Suprapubic skin (tissue), 4 donors: ENCODE results near the gene ANK3.

Source experiments
- EP300 ChIP-seq: sonication (generic); formaldehyde crosslinking; IDR thresholded peaks from one replicate; pipeline ENCODE4 v1.6.1; 2017; ENCODE audit warnings: antibody characterized with exemption
- POLR2A ChIP-seq, 2 donors: fragments of 450-650 bp; IDR thresholded peaks; one replicate each; pipeline ENCODE4 v1.6.1; 2017; ENCODE audit warnings: antibody characterized with exemption in 2 of 2, mild to moderate bottlenecking in 2 of 2, moderate library complexity in 2 of 2
- POLR2AphosphoS5 ChIP-seq, 3 donors: sonication (generic); formaldehyde crosslinking; IDR thresholded peaks; one replicate each; pipeline ENCODE4 v1.6.1; 2017; ENCODE audit warnings: antibody characterized with exemption in 3 of 3
- TF ChIP-seq, protein P1 (sequence below), 2 donors: fragments of 200-600 bp in 1 of 2; fragments of 450-650 bp in 1 of 2; sonication (generic) in 1 of 2; IDR thresholded peaks; one replicate each; pipeline ENCODE4 v1.5.1; 2016 to 2019; ENCODE audit warnings: antibody characterized with exemption in 2 of 2, mild to moderate bottlenecking in 1 of 2, moderate library complexity in 1 of 2

DNA sequence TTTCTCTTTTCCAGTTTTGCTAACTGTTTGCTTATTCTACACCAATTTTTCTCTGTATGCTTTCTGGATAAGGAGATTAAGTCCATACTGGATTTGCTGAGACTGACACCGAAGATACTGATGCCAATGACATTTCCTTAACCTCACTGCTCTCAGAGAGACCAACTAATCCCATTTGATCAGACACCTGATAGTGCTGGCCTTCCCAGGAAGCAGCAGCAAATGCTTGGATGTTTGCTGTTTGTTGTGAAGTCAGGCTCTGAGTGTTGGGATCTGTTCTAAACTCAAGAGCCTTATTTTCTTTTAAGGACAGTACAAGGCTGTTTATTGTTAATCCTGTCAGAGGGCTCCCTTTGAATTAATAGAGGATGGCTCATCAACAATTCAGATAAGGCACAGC lies 143.3 kb downstream of the ANK3 start:
- TF ChIP-seq, protein P1, sequence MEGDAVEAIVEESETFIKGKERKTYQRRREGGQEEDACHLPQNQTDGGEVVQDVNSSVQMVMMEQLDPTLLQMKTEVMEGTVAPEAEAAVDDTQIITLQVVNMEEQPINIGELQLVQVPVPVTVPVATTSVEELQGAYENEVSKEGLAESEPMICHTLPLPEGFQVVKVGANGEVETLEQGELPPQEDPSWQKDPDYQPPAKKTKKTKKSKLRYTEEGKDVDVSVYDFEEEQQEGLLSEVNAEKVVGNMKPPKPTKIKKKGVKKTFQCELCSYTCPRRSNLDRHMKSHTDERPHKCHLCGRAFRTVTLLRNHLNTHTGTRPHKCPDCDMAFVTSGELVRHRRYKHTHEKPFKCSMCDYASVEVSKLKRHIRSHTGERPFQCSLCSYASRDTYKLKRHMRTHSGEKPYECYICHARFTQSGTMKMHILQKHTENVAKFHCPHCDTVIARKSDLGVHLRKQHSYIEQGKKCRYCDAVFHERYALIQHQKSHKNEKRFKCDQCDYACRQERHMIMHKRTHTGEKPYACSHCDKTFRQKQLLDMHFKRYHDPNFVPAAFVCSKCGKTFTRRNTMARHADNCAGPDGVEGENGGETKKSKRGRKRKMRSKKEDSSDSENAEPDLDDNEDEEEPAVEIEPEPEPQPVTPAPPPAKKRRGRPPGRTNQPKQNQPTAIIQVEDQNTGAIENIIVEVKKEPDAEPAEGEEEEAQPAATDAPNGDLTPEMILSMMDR (IDR thresholded peaks at IDR 0.05), result no peak
- no peak for TF ChIP-seq POLR2A (IDR thresholded peaks at IDR 0.05)
- no peak for TF ChIP-seq POLR2AphosphoS5 (IDR thresholded peaks at IDR 0.05)
- no peak for TF ChIP-seq EP300
